GM19193 (cell line): ENCODE measurements around the gene CAAP1.

ENCODE experiments used
- POLR2A ChIP-seq: IDR thresholded peaks from 4 replicates; pipeline ENCODE4 v1.6.1; 2011; ENCODE audit not compliant: insufficient read depth, insufficient read length; ENCODE audit errors: extremely low read depth

CAAP1 gene

GRCh38 chr9:26870292-26870691 lies 22.3 kb downstream of the CAAP1 start:
- TF ChIP-seq POLR2A: no peak

GRCh38 chr9:26863074-26863473 lies 29.5 kb downstream of the CAAP1 start:
- no peak for TF ChIP-seq POLR2A

- no peak for TF ChIP-seq POLR2A
Observed at GRCh38 chr9:26856413-26857032, 36.1 kb downstream of the CAAP1 start.

- TF ChIP-seq POLR2A: no peak
Observed at GRCh38 chr9:26850995-26851394, 41.6 kb downstream of the CAAP1 start.

- no peak for TF ChIP-seq POLR2A
Observed at GRCh38 chr9:26833792-26834191, 58.8 kb downstream of the CAAP1 start.

GRCh38 chr9:26814799-26815198 lies 77.8 kb downstream of the CAAP1 start:
- no peak for TF ChIP-seq POLR2A

GRCh38 chr9:26813247-26813646 lies 79.4 kb downstream of the CAAP1 start:
- no peak for TF ChIP-seq POLR2A

GRCh38 chr9:26812217-26812616 lies 80.4 kb downstream of the CAAP1 start:
- TF ChIP-seq POLR2A: no peak

- no peak for TF ChIP-seq POLR2A
Observed at GRCh38 chr9:26811106-26811505, 81.5 kb downstream of the CAAP1 start.

GRCh38 chr9:26809795-26810194 lies 82.8 kb downstream of the CAAP1 start:
- TF ChIP-seq POLR2A: no peak

GRCh38 chr9:26807161-26807560 lies 85.4 kb downstream of the CAAP1 start:
- no peak for TF ChIP-seq POLR2A

- TF ChIP-seq POLR2A: no peak
Observed at GRCh38 chr9:26802921-26803320, 89.7 kb downstream of the CAAP1 start.

- TF ChIP-seq POLR2A: no peak
Observed at GRCh38 chr9:26801772-26802171, 90.8 kb downstream of the CAAP1 start.

- no peak for TF ChIP-seq POLR2A
Observed at GRCh38 chr9:26800322-26800721, 92.3 kb downstream of the CAAP1 start.

- TF ChIP-seq POLR2A: no peak
Observed at GRCh38 chr9:26791274-26791673, 101.3 kb downstream of the CAAP1 start.
